RPMI7951 (cell line): ENCODE results near the gene TBC1D2B. TPM values are rescaled to one million over a fixed set of nuclear protein-coding genes. Genes with fewer than 3 reads are reported as not detected.
A peak's percentile ranks its signal among the peaks of the same experiment; 100 is the strongest.

ENCODE experiments used
- DNase-seq: peaks from one replicate; pipeline ENCODE4 v3.0.0-alpha.2; 2012; ENCODE audit warnings: low read depth
- total RNA-seq: library from RNA; depleted of rRNA; stranded (reverse); fragments of >200 nt; shearing (Covaris generic); gene quantifications from 2 replicates; pipeline ENCODE4 v1.2.3, GENCODE V29; 2014

Gene TBC1D2B
- total RNA-seq, 1 experiment from 2014 or later, result 14.5 TPM

DNA sequence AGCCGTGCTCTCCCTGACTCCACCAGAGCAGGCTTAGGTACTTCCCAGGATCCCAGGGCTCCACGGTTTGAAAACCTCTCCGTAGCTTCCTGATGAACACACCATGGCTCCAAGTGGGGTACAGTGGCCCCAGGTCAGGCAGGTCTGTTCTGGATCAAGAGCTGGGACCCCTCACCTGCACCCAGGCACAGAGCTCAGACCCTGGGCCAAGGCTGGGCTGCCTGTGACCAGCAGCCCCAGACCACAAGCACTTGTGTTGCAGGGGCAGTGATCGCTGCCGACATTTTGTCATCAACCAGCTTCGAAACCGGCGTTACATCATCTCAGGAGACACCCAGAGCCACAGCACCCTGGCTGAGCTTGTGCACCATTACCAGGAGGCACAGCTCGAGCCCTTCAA, 20.2 kb upstream of the TBC1D2B start:
- no peak for DNase-seq

GRCh38 chr15:78093242-78094020, 15.9 kb upstream of the TBC1D2B start:
- DNase-seq, result peak; percentile 94

DNA sequence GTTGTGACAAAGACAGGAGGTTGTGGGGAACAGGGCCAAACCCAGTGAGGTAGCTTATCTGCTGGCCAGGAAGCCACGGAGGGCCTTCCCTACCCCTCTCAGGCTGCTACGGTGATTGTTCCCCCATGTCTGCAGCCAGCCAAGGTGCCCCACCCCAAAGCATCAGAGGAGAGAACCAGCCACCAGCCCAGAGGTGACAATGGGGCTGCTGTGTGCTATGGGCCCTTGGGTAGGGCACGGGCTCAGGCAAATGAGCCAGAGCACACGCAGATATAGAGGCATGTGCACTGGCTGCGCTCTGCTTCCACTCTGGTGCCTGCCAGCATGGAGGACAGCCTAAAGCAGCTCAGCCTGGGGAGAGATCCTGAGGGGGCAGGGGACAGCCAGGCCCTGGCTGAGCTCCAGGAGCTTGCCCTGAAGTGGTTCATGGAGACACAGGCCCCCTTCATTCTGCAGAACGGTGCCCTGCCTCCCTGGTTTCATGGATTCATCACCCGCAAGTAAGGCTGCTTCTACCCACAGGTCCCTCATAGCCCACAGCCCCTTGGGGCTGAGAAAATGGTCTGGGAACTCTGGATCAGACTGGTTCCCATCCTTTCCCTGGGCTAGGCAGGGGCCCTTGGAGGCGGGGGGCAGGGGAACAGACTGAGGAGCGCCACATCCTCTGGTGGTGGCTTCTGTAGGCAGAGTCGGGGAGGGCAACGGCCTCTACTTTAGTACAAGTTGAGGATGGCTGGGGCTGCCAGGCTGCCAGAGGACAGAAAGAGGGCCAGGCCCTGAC, 14.9 kb upstream of the TBC1D2B start, which contains the start of gene SH2D7:
SH2D7 (plus strand) TSS at position 301 of the 781 bp plus-strand sequence; CDS start at position 325, 24 bp downstream.
- DNase-seq, result no peak

DNA sequence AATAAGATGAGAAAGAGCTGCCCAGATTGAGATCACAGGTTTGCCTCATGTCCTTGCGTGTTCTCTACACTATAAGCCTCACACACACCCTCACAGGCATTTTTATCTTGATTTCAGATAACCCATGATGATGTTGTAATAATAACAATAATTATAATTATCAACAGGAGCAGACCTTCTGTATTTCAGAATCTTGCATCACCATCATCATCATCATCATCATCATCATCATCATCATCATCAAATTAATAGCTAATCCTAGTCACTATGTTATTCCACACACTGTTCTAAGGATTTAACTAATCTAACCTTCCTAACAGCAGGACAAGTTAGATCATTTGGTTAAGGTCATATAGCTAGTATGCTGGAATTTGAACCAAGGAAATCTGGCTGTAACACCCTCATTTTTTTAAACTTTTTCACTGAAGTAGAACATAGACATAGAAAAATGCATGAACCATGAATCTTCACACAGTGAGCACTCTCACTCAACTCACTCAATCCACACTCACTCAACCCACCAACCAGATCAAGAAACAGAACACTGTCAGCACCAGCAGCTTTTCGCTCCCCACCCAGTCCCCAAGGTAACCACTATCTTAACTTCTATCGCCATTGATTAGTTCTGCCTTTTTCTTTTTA, 13.0 kb upstream of the TBC1D2B start:
- DNase-seq, result no peak

- DNase-seq, result no peak
Observed at GRCh38 chr15:78088773-78089080, 11.2 kb upstream of the TBC1D2B start.

DNA sequence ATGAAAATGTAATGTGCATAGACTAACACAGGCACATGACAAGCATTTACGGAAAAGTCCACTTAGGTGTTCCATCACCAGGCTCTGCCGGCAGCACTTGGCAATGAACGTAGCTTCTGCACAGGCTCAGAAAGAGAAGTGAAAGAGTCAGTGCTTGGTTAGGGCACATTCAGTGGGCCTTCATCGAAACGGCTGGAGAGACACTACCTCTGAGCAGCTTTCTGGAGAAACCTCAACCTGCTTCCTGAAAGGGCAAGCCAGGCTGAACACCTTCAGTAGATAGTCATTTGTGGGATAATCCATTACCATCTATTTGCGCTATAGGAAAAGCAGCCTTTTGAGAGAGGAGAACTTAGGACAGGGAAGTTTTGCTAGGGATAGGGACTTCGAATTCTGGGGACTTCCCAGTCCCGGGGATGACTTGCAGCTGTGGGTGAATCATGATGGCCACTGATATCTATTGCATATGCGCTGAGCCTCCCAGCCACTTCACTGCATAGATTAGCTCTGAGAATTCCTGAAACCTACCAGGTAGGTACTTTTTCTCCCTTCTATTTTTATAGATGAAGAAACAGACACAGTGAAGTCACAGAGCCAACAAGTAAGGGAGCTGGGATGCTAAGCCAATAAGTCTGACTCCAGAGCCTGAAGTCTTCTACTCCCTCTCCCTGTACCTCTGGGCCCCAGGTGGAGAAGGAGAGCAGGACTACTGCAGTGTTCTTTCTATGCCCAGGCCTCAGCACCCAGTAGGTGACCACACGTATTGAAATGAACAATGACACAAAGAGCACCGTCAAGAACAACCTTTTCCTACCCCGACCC, 10.7 kb upstream of the TBC1D2B start:
- no peak for DNase-seq

- DNase-seq, result no peak
Observed at GRCh38 chr15:78085928-78086327, 8.4 kb upstream of the TBC1D2B start.

GRCh38 chr15:78084449-78084750, 6.9 kb upstream of the TBC1D2B start:
- no peak for DNase-seq

DNA sequence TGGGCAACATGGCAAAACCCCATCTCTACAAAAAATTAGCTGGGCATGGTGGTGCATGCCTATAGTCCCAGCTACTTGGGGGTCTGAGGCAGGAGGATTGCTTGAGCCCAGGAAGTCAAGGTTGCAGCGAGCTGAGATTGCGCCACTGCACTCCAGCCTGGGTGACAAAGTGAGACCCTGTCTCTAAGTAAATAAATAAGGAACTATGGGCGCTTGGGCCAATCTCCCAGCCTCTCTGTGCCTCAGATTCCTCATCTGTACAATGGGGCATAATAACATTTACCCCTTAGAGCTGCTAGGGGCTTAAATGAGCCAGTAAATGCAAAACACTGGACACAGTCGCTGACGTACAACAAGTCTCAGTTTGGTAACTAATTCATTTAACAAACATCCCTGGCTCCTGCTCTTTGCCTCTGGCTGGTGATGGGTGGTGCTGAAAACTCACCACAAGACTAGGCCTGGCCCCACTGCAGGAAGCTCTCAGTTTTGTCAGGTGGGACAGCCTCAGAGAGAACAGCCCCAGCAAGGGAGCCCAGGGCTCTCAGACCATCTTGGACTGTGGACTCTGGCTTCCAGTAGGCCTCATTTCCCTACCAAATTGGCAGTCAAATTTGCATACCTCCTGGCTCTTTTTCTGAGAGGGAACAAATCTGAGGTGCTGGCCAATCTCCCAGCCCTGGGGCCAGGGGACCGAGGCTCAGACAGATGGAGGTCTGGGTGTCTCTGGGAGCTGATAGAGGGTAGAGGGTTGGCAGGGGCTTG, 6.4 kb upstream of the TBC1D2B start:
- no peak for DNase-seq

DNA sequence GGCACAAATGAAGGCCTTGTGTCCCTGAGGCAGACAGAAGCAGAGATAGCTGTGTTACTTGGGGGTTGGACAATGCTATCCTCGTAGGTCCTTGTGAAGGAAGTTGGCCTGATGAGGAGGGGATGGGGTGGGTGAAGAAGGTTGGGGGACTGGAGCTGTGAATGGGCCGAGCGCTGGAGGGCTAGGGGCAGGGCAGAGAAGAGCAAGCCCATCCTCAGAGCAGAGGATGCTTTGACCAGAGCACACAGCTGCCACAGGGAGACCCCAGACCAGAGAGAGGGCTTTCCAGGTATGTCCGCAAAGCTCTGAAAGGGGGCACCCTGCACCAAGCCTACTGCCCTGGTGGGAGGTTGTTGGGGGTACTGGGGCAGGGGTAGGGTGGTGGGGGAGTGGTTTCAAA, 5.7 kb upstream of the TBC1D2B start:
- DNase-seq, result no peak

GRCh38 chr15:78082743-78083110, 5.2 kb upstream of the TBC1D2B start:
- no peak for DNase-seq

- DNase-seq, result peak; percentile 52
Observed at GRCh38 chr15:78082106-78082742, 4.7 kb upstream of the TBC1D2B start.

DNA sequence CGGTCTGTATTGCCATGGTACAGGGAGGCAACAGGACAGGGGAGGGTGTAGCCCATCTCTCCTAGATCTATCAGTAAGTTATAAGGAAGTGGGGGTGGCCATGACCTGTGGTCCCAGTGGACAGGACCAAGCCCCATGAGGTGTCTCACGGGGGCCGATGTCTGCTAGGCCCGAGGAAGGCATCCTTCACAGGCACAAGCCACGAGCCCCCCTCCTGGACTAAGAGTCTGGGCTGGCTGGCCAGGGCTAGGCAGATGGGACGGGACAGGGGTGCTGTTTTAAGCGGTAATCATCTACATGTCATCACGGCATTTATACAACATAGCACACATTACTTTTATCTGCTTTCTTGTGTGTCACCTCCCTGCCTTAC, 2.6 kb upstream of the TBC1D2B start:
- no peak for DNase-seq

DNA sequence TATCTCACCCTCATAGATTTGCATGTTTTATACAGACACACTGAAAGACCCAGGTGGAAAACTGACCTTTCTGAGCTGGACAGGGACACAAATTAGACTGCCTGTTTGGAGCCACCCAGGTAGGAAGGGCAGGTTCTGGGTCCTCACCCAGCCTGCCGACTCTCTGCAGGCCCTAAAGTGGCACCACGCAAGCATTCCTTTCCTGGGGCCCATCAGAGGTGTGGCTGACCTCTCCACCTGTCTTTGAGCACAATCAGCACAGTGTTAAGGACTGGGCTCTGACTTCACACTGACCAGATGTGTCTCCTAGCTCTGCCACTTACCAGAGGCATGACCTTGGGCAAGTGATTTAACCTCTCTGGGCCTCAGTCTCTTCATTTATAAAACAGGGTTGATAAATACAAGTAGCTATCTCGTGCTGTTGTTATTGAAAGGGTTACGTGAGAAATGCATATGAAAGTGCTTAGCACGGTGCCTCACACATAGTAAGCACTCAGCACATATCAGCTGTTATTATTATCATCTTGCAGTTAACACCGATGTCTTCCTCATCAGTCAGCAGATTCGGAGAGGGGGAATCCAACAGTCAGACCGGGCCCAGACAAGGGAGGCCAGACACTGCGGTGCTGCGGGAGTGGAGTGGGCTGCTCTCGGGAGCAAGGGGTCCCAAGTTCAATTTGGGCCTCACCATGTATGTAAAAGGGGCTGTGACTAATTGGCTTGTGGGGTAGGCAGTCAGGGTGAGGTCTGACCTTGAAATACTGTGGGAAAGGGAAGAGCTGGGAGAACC, 2.0 kb upstream of the TBC1D2B start:
- no peak for DNase-seq

GRCh38 chr15:78077871-78078210, 330 bp upstream of the TBC1D2B start:
- DNase-seq, result no peak

DNA sequence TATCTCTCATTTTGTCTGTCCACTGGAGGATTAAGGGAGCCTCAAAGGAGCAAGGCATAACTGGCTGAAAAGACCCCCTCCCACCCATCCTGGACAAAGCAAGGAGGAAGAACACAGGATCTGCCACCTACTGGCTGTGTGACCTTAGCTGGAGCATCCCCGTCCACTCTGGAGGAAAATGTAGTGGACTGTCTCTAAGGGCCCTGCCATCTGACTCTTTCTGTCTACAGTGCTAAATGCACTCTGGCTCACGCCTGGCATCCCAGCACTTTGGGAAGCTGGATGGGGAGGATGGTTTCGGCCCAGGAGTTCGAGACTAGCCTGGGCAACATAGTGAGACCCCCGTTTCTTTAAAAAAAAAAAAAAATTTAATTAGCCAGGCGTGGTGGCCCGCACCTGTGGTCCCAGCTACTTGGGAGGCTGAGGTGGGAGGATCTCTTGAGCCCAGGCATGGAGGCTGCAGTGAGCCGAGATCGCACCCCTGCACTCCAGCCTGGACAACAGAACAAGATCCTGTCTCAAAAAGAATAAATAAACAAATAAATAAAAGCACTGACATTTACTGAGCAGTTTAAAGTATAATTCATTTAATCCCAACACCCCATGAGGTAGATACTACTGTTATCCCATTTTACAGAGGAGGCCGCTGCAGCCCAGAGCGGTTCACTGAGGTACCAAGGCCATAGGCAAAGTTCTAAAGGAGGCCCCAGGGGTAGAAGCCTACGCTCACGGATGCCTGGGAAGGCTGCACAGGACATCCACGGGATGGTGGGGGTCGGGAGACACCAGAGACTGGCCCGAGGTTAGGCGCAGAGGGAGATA, 1.1 kb downstream of the TBC1D2B start:
- no peak for DNase-seq

- DNase-seq, result peak; percentile 80
Observed at GRCh38 chr15:78075490-78076230, 1.9 kb downstream of the TBC1D2B start.

- no peak for DNase-seq
Observed at GRCh38 chr15:78073046-78073787, 4.3 kb downstream of the TBC1D2B start.
